Stomach (tissue), 9 donors: Measurements from ENCODE around the gene ZNF433. TPM values are rescaled to one million over a fixed set of nuclear protein-coding genes. Genes with fewer than 3 reads are reported as not detected.

ENCODE experiments used
- DNase-seq, 2 donors: peaks; one replicate each; pipeline versions ENCODE4 v3.0.0 to v3.0.0-alpha.2; 2013 to 2019
- H3K27ac ChIP-seq, 5 donors: fragments of 200-600 bp in 4 of 5; sonication (generic) in 4 of 5; one replicate each; pipeline ENCODE4 v1.5.1; 2013 to 2019; ENCODE audit warnings: mild to moderate bottlenecking in 1 of 5, moderate library complexity in 1 of 5
- H3K27me3 ChIP-seq, 3 donors: fragments of 200-600 bp; sonication (generic); one replicate each; pipeline ENCODE4 v1.5.1; 2017 to 2019; ENCODE audit warnings: mixed run types in 1 of 3
- H3K36me3 ChIP-seq, 4 donors: fragments of 200-600 bp; sonication (generic); 1 replicate in 3 of 4; 2 replicates in 1 of 4; pipeline ENCODE4 v1.5.1; 2016 to 2019
- H3K4me1 ChIP-seq, 4 donors: fragments of 200-600 bp; sonication (generic); one replicate each; pipeline ENCODE4 v1.5.1; 2016 to 2019
- H3K4me3 ChIP-seq, 4 donors: fragments of 200-600 bp; sonication (generic) in 3 of 4; one replicate each; pipeline ENCODE4 v1.5.1; 2016 to 2019; ENCODE audit warnings: mild to moderate bottlenecking in 1 of 4
- H3K9me3 ChIP-seq, 4 donors: fragments of 200-600 bp; sonication (generic); one replicate each; pipeline ENCODE4 v1.5.1; 2016 to 2019
- EP300 ChIP-seq: sonication (generic); formaldehyde crosslinking; IDR thresholded peaks from one replicate; pipeline ENCODE4 v1.6.1; 2017; ENCODE audit warnings: antibody characterized with exemption
- POLR2A ChIP-seq, 4 donors: fragments of 450-650 bp; IDR thresholded peaks; one replicate each; pipeline ENCODE4 v1.6.1; 2016; ENCODE audit warnings: antibody characterized with exemption in 4 of 4, control low read depth in 2 of 4, mild to moderate bottlenecking in 1 of 4, moderate library complexity in 1 of 4
- POLR2AphosphoS5 ChIP-seq, 3 donors: sonication (generic); formaldehyde crosslinking; IDR thresholded peaks; one replicate each; pipeline ENCODE4 v1.6.1; 2016; ENCODE audit warnings: antibody characterized with exemption in 3 of 3
- WGBS, 5 donors: extraction: QIAGEN DNeasy Blood & Tissue Kit in 3 of 5; methylation state at CpG; one replicate each; pipeline versions ENCODE4 v1.1.5 to v1.1.7; 2013 to 2018; 5-methylcytosine and 5-hydroxymethylcytosine counted together
- intact Hi-C: fragments of 100-400 bp; cut with DNase I; formaldehyde crosslinking; loops from one replicate; pipeline ENCODE4 v1.15.1; 2023; ENCODE audit warnings: low total_unique reads
- polyA plus RNA-seq, 3 donors: library from polyadenylated mRNA; stranded (reverse); fragments of 200-250 nt; gene quantifications; one replicate each; pipeline ENCODE4 v1.2.3, GENCODE V29; 2013
- total RNA-seq, 5 donors: library from RNA; depleted of rRNA; stranded (reverse); fragments of >200 nt; gene quantifications; one replicate each; pipeline versions ENCODE4 v1.1.0 to v1.2.3, GENCODE V29; 2014 to 2016
- TF ChIP-seq, protein P1 (sequence below), 7 experiments: fragments of 450-650 bp in 4 of 7; fragments of 200-600 bp in 3 of 7; sonication (generic) in 3 of 7; IDR thresholded peaks; one replicate each; pipeline ENCODE4 v1.5.1; 2016 to 2019; ENCODE audit warnings: antibody characterized with exemption in 7 of 7, control low read depth in 2 of 7, mild to moderate bottlenecking in 1 of 7
- donor health status: healthy with polysubstance abuse.
- donor health status: Bipolar disorder and iron deficiency.
- donor health status: healthy.

The ZNF433 gene
- total and polyA plus RNA-seq, 8 donors = 1.2 to 19.0 (median 5.8) TPM; not detected in 1

GRCh38 chr19:11973019-11973810, 62.3 kb downstream of the ZNF433 start:
- 84 to 92% (median 88%) methylated on average over 5 of the region's 5 CpGs for WGBS, 5 donors
- intact Hi-C loops = no loop called here
- no peak for TF ChIP-seq POLR2AphosphoS5 (IDR thresholded peaks at IDR 0.05)
- no peak for TF ChIP-seq EP300
- TF ChIP-seq POLR2A (IDR thresholded peaks at IDR 0.05) = no peak
- TF ChIP-seq, protein P1, sequence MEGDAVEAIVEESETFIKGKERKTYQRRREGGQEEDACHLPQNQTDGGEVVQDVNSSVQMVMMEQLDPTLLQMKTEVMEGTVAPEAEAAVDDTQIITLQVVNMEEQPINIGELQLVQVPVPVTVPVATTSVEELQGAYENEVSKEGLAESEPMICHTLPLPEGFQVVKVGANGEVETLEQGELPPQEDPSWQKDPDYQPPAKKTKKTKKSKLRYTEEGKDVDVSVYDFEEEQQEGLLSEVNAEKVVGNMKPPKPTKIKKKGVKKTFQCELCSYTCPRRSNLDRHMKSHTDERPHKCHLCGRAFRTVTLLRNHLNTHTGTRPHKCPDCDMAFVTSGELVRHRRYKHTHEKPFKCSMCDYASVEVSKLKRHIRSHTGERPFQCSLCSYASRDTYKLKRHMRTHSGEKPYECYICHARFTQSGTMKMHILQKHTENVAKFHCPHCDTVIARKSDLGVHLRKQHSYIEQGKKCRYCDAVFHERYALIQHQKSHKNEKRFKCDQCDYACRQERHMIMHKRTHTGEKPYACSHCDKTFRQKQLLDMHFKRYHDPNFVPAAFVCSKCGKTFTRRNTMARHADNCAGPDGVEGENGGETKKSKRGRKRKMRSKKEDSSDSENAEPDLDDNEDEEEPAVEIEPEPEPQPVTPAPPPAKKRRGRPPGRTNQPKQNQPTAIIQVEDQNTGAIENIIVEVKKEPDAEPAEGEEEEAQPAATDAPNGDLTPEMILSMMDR (IDR thresholded peaks at IDR 0.05) = no peak
- Histone ChIP-seq H3K4me1 (no peaks in the 10 kb centered on the region), H3K36me3 (peaks cover under 1 to 52% (median 18%) of the 10 kb centered on the region in 4 donors), H3K27ac (no peak overlapping the region), H3K9me3 (peaks cover under 1 to 45% (median 25%) of the 10 kb centered on the region in 4 donors), H3K4me3 (no peak overlapping the region), H3K27me3 (no peaks in the 10 kb centered on the region)
- no peak for DNase-seq

DNA sequence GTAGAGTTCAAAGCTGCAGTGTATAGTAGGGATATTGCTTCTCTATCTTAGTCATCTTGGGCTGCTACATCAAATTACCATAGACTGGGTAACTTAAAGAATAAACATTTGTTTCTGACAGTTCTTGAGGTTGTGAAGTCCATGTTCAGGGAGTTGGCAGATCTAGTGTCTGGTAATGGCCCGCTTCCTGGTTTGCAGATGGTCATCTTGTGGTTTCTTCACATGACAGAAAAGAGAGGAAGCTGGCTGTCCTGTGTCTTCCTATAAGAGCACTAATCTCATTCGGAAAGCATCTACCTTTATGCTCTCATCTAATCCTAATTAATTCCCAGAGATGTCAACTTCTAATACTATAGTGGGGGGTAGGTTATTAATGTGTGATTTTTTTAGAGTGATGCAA, 64.4 kb downstream of the ZNF433 start:
- Histone ChIP-seq H3K27ac (no peak overlapping the region), H3K9me3 (peaks cover 0 to 23% (median 12%) of the 10 kb centered on the region in 4 donors), H3K4me3 (no peak overlapping the region), H3K27me3 (no peaks in the 10 kb centered on the region), H3K36me3 (peaks cover 0 to 31% (median 2%) of the 10 kb centered on the region in 4 donors), H3K4me1 (peaks cover 0 to 6% (median 2%) of the 10 kb centered on the region in 4 donors)
- intact Hi-C loops = no loop called here
- TF ChIP-seq POLR2A (IDR thresholded peaks at IDR 0.05) = no peak
- no peak for TF ChIP-seq POLR2AphosphoS5 (IDR thresholded peaks at IDR 0.05)
- TF ChIP-seq, protein P1 (IDR thresholded peaks at IDR 0.05) = no peak
- no peak for TF ChIP-seq EP300
- DNase-seq = no peak
- WGBS, 5 donors = 73 to 100% (median 90%) methylated on average over 2 of the region's 2 CpGs

DNA sequence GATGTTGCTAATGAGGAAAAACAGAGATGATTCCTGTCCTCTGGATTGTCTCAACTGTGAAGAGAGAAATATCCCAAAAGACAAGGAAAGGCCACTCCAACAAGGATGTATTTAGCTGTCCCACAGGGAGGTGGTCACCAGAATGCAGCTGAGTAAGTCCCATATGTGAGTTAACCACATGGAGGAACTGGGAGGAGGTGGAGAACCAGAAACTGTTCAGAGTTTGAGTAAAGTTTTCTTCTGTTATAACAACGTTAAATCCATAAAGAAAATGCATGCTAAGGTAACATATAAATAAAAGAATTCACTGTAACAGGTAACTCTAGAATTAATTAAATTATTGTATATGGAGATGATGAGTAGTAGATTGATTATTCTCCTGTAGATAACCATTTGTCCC, 65.3 kb downstream of the ZNF433 start:
- DNase-seq = no peak
- no peak overlapping the region for H3K4me3 ChIP-seq
- intact Hi-C loops = no loop called here
- no peak overlapping the region for H3K27ac ChIP-seq
- WGBS, 5 donors = 74 to 95% (median 86%) methylated on average over 1 of the region's 1 CpG
- peaks cover 5 to 13% (median 9%) of the 10 kb centered on the region in 4 donors for H3K4me1 ChIP-seq
- H3K27me3 ChIP-seq = no peaks in the 10 kb centered on the region
- TF ChIP-seq POLR2A (IDR thresholded peaks at IDR 0.05) = no peak
- TF ChIP-seq POLR2AphosphoS5 (IDR thresholded peaks at IDR 0.05) = no peak
- TF ChIP-seq, protein P1 (IDR thresholded peaks at IDR 0.05) = no peak
- TF ChIP-seq EP300 = no peak
- peaks cover 0 to 22% (median 2%) of the 10 kb centered on the region in 4 donors for H3K36me3 ChIP-seq
- peaks cover 0 to 15% (median 6%) of the 10 kb centered on the region in 4 donors for H3K9me3 ChIP-seq

- no peaks in the 10 kb centered on the region for H3K27me3 ChIP-seq
- peak within 1 kb of the TSS; percentile 59 to 79 (median 76) for H3K4me3 ChIP-seq
- peaks cover 14 to 26% (median 20%) of the 10 kb centered on the region in 4 donors for H3K4me1 ChIP-seq
- DNase-seq = peak; percentile 96 to 97
- H3K27ac ChIP-seq = peak within 1 kb of the TSS; percentile 91 to 97 (median 94)
- 0 to 1% (median 0%) methylated on average over 36 to 47 of the region's 47 CpGs for WGBS, 5 donors
- intact Hi-C loops = no loop called here
- no peaks in the 10 kb centered on the region for H3K9me3 ChIP-seq
- H3K36me3 ChIP-seq = peaks cover 0 to 14% (median 1%) of the 10 kb centered on the region in 4 donors
- TF ChIP-seq POLR2AphosphoS5 (IDR thresholded peaks at IDR 0.05) (peak in 2 of 3 donors; percentile 58 to 64), EP300 (peak; percentile 54), POLR2A (IDR thresholded peaks at IDR 0.05) (peak in 1 of 4 donors; percentile 20)
- TF ChIP-seq, protein P1 (IDR thresholded peaks at IDR 0.05) = no peak
Observed at GRCh38 chr19:11964858-11965645, 70.4 kb downstream of the ZNF433 start, which contains the start of gene ZNF763. ZNF763 (plus strand) TSS chr19:11965040; CDS start chr19:11965209, 169 bp downstream.
